WERI-Rb-1 (cell line): Measurements from ENCODE around the gene FAM50A.
"Not testable (repeated sequence)": the region's sequence is repeated elsewhere in the genome, so short reads cannot be mapped to it uniquely, and the experiment has no call there.

Experiments
- DNase-seq: peaks from one replicate; pipeline ENCODE4 v3.0.0-alpha.2; 2020
- H3K27ac ChIP-seq: fragments of 250-450 bp; sonication (Bioruptor Pico); 2 replicates; pipeline ENCODE4 v1.5.1; 2020; ENCODE audit warnings: mild to moderate bottlenecking, moderate library complexity
- H3K27me3 ChIP-seq: fragments of 250-450 bp; sonication (Bioruptor Pico); 2 replicates; pipeline ENCODE4 v1.5.1; 2021; ENCODE audit warnings: mild to moderate bottlenecking, low read depth, moderate library complexity; ENCODE audit not compliant: insufficient read depth, severe bottlenecking
- H3K36me3 ChIP-seq: fragments of 250-450 bp; sonication (Bioruptor Pico); 2 replicates; pipeline ENCODE4 v1.5.1; 2020; ENCODE audit warnings: mild to moderate bottlenecking, moderate library complexity
- H3K4me3 ChIP-seq: 2 replicates; pipeline ENCODE4 v1.5.1; 2011; ENCODE audit warnings: low read depth, mild to moderate bottlenecking, control low read depth, low read length
- H3K9me3 ChIP-seq: fragments of 250-450 bp; sonication (Bioruptor Pico); 2 replicates; pipeline ENCODE4 v1.5.1; 2021; ENCODE audit warnings: mild to moderate bottlenecking, moderate library complexity; ENCODE audit not compliant: severe bottlenecking
- CTCF ChIP-seq: IDR thresholded peaks from 2 replicates; pipeline ENCODE4 v1.5.1; 2011; ENCODE audit warnings: low read depth, mild to moderate bottlenecking, control low read depth, inconsistent platforms, low read length

Gene FAM50A, protein sequence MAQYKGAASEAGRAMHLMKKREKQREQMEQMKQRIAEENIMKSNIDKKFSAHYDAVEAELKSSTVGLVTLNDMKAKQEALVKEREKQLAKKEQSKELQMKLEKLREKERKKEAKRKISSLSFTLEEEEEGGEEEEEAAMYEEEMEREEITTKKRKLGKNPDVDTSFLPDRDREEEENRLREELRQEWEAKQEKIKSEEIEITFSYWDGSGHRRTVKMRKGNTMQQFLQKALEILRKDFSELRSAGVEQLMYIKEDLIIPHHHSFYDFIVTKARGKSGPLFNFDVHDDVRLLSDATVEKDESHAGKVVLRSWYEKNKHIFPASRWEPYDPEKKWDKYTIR

GRCh38 chrX:154443992-154444754 is at the start of gene FAM50A:
FAM50A (plus strand) TSS chrX:154444141; CDS start chrX:154444236, 95 bp downstream.
- no peaks in the 10 kb centered on the region for H3K9me3 ChIP-seq
- H3K27me3 ChIP-seq = peaks cover 22% of the 10 kb centered on the region
- H3K36me3 ChIP-seq = peaks cover 77% of the 10 kb centered on the region
- TF ChIP-seq CTCF = no peak
- peak within 1 kb of the TSS; percentile 85 for H3K27ac ChIP-seq
- DNase-seq = peak; percentile 84
- H3K4me3 ChIP-seq = peak within 1 kb of the TSS; percentile 68

GRCh38 chrX:154396363-154396762 is 47.6 kb upstream of the FAM50A start:
- H3K4me3 ChIP-seq = peak overlapping the region; percentile 66; the same call in 1 of the 2 replicates
- not testable (repeated sequence) for H3K27me3 ChIP-seq, H3K9me3 ChIP-seq
- peak; percentile 71 for DNase-seq
- H3K27ac ChIP-seq = peak overlapping the region; percentile 99
- H3K36me3 ChIP-seq = peaks cover 32% of the 10 kb centered on the region

- Histone ChIP-seq H3K36me3 (peaks cover 40% of the 10 kb centered on the region), H3K9me3 (no peaks in the 10 kb centered on the region), H3K27me3 (no peaks in the 10 kb centered on the region), H3K4me3 (peak overlapping the region; percentile 66), H3K27ac (peak overlapping the region; percentile 99)
- no peak for TF ChIP-seq CTCF
- peak; percentile 91 for DNase-seq
These were observed 46.7 kb upstream of the FAM50A start for GRCh38 chrX:154396973-154397887.

- Histone ChIP-seq H3K9me3 (no peaks in the 10 kb centered on the region), H3K27ac (peak within 1 kb of the TSS; percentile 99), H3K27me3 (peaks cover 3% of the 10 kb centered on the region), H3K4me3 (peak within 1 kb of the TSS; percentile 66), H3K36me3 (peaks cover 49% of the 10 kb centered on the region)
- TF ChIP-seq CTCF = no peak
- peak; percentile 99 for DNase-seq
These were observed 45.9 kb upstream of the FAM50A start, which contains the start of gene RPL10 for GRCh38 chrX:154397888-154398667. RPL10 (plus strand) TSS chrX:154398377; CDS start chrX:154398520, 143 bp downstream.

GRCh38 chrX:154398668-154399526 is 45.0 kb upstream of the FAM50A start:
- peak; percentile 89 for TF ChIP-seq CTCF
- Histone ChIP-seq H3K27me3 (peaks cover 3% of the 10 kb centered on the region), H3K9me3 (no peaks in the 10 kb centered on the region), H3K27ac (peak overlapping the region; percentile 99), H3K4me3 (peak overlapping the region; percentile 66), H3K36me3 (peaks cover 54% of the 10 kb centered on the region)
- DNase-seq = peak; percentile 93
